ENCODE measurements around the gene ABHD14A.

ABHD14A gene

DNA sequence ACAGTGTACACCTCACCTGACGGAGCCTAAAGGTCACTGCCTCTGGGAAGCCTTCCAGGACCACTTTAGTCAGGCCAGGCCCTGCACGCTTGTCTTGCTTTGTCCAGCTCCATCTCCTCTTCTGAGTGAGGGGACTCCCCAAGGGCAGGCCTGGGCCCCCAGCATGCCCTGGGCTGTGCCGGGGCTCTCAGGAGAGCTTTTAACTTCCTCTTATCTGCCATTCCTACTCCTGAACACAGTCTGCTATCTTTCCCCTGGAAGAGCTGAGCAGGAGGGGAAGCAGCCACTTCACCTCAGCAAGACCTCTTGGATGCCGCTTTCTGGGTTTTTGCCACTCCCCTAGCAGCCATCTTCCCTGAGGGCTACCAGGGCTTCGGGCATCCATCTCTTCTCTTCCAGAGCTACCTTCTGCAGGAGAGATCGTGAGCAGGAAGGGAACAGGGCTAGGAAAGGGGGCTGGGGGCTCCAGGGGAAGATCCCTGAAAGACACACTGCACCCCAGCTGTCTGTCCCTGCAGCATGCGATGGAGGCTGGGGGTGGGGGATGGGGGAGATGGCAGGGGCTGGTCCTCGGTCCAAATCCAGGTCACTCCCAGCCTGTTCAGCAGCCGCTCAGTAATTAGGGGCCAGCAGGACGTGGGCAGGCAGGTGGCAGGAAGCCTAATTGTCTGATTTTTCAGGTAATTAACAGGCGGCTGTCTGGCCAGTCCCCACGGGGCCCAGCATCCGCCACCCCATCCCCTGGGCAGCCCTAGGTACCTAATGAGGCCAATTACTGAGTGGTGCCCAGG, 40.8 kb downstream of the ABHD14A start:
- no peak for DNase-seq (ENCODE audit: low read depth)
- H3K4me3 ChIP-seq (ENCODE audit: low read length) = no peak overlapping the region
- no peak for TF ChIP-seq CTCF (IDR thresholded peaks at IDR 0.05; ENCODE audit: insufficient read depth, low read depth, low read length, missing control alignments)

- H3K4me3 ChIP-seq (ENCODE audit: low read length) = no peak overlapping the region
- no peak for DNase-seq (ENCODE audit: low read depth)
- no peak for TF ChIP-seq CTCF (IDR thresholded peaks at IDR 0.05; ENCODE audit: insufficient read depth, low read depth, low read length, missing control alignments)
Observed at GRCh38 chr3:52017586-52017985, 42.7 kb downstream of the ABHD14A start.

GRCh38 chr3:52018319-52019000, 43.6 kb downstream of the ABHD14A start:
- no peak overlapping the region for H3K4me3 ChIP-seq (ENCODE audit: low read length)
- DNase-seq (ENCODE audit: low read depth) = no peak
- no peak for TF ChIP-seq CTCF (IDR thresholded peaks at IDR 0.05; ENCODE audit: insufficient read depth, low read depth, low read length, missing control alignments)

- H3K4me3 ChIP-seq (ENCODE audit: low read length) = no peak overlapping the region
- DNase-seq (ENCODE audit: low read depth) = no peak
- no peak for TF ChIP-seq CTCF (IDR thresholded peaks at IDR 0.05; ENCODE audit: insufficient read depth, low read depth, low read length, missing control alignments)
Observed at GRCh38 chr3:52019352-52020080, 44.7 kb downstream of the ABHD14A start.

GRCh38 chr3:52020796-52021195, 45.9 kb downstream of the ABHD14A start:
- no peak overlapping the region for H3K4me3 ChIP-seq (ENCODE audit: low read length)
- DNase-seq (ENCODE audit: low read depth) = no peak
- no peak for TF ChIP-seq CTCF (IDR thresholded peaks at IDR 0.05; ENCODE audit: insufficient read depth, low read depth, low read length, missing control alignments)

DNA sequence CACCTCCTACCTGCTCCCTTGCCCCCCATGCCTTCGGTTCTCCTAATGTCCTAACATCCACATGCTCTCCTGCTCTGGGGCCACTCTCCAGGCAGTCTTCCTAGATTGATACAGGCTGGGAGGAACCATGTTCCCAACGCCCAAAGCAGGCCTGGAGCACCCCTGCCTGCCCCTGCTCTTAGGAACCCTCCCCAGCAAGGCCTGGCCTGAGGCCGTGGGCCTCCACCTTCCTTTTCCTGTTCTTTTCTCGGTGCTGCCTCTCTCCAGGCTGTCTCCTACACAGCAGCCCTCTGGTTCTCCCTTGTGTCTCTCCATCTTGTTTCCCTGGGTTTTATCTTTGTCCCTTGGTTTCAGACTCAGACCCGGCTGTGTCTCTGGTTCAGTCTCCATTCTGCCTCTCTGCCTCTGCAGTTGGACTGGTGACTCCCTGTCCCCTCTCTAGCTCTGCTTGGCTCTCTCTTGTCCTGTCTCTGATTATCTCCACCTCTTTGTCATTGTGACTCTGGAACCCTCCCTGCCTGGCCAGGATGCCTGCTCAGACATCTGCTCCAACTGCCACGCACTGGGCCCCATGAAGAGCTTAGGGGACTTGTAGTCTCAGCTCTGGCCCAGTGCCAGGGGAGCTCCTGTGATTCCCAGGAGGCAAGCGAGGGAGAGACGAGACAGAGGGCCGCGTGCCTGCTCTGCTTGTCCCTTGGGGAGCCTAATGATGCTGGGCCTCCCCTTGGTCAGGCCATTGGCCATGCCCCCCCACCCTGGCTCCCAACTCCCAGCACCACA, 46.8 kb downstream of the ABHD14A start:
- no peak overlapping the region for H3K4me3 ChIP-seq (ENCODE audit: low read length)
- DNase-seq (ENCODE audit: low read depth) = no peak
- no peak for TF ChIP-seq CTCF (IDR thresholded peaks at IDR 0.05; ENCODE audit: insufficient read depth, low read depth, low read length, missing control alignments)

All from epithelial cell of esophagus (primary cell).